Body of pancreas (tissue), 4 donors: Measurements from ENCODE around the gene NAPA.

ENCODE experiments used
- CTCF ChIP-seq, 7 experiments: fragments of 450-650 bp in 4 of 7; fragments of 200-600 bp in 3 of 7; sonication (generic) in 3 of 7; IDR thresholded peaks; one replicate each; pipeline ENCODE4 v1.5.1; 2016 to 2019; ENCODE audit warnings: antibody characterized with exemption in 7 of 7
- POLR2A ChIP-seq, 3 donors: fragments of 450-650 bp; IDR thresholded peaks; one replicate each; pipeline ENCODE4 v1.6.1; 2016; ENCODE audit warnings: antibody characterized with exemption in 3 of 3, mild to moderate bottlenecking in 2 of 3

- TF ChIP-seq POLR2A (IDR thresholded peaks at IDR 0.05) (no peak), CTCF (IDR thresholded peaks at IDR 0.05) (no peak)
Observed at GRCh38 chr19:47490847-47491246, 24.0 kb downstream of the NAPA start.
